CD4-positive, alpha-beta T cell (primary cell): ENCODE data around the gene BAG2. TPM values are rescaled to one million over a fixed set of nuclear protein-coding genes. Genes with fewer than 3 reads are reported as not detected.

Experiments used
- ATAC-seq: fragments of 200-7000 bp; cut with Tn5 transposase; one replicate; pipeline ENCODE4 v1.10.0; 2022; ENCODE audit warnings: mild to moderate bottlenecking; ENCODE audit not compliant: poor library complexity
- CTCF ChIA-PET: fragments of 350-600 bp; sonication (Branson Sonifier 250); formaldehyde crosslinking; loops from one replicate; lab custom pipeline; 2021; ENCODE audit warnings: antibody characterized with exemption, inconsistent platforms; lab: Charles Lee
- POLR2A ChIA-PET: fragments of 350-600 bp; sonication (Branson Sonifier 250); formaldehyde crosslinking; loops from one replicate; lab custom pipeline; 2021; ENCODE audit warnings: antibody characterized with exemption, inconsistent platforms; lab: Charles Lee
- DNase-seq, 14 experiments: peaks; one replicate each; pipeline ENCODE4 v3.0.0-alpha.2; 2013 to 2020; ENCODE audit warnings: mixed read lengths in 2 of 14
- H3K27ac ChIP-seq, 2 donors: one replicate each; pipeline versions ENCODE4 v1.5.1 to v1.7.0; 2013; ENCODE audit warnings: low read length in 2 of 2, low read depth in 1 of 2, mild to moderate bottlenecking in 1 of 2
- H3K27me3 ChIP-seq, 2 experiments: 1 replicate in 1 of 2; 2 replicates in 1 of 2; pipeline versions ENCODE4 v1.6.1 to v1.7.0; 2013; ENCODE audit warnings: low read length in 2 of 2, control low read depth in 1 of 2, mild to moderate bottlenecking in 1 of 2, moderate library complexity in 1 of 2; ENCODE audit not compliant: insufficient read depth in 2 of 2, control insufficient read depth in 1 of 2
- H3K36me3 ChIP-seq: one replicate; pipeline ENCODE4 v1.6.1; 2013; ENCODE audit warnings: low read length, control low read depth; ENCODE audit not compliant: insufficient read depth
- H3K4me1 ChIP-seq: one replicate; pipeline ENCODE4 v1.6.1; 2013; ENCODE audit warnings: low read length, control low read depth; ENCODE audit not compliant: insufficient read depth
- H3K4me3 ChIP-seq: one replicate; pipeline ENCODE4 v1.5.1; 2013; ENCODE audit warnings: mild to moderate bottlenecking, low read length, moderate library complexity
- H3K9me3 ChIP-seq, 2 experiments: 1 replicate in 1 of 2; 2 replicates in 1 of 2; pipeline versions ENCODE4 v1.6.1 to v1.7.0; 2013; ENCODE audit warnings: low read length in 2 of 2, mild to moderate bottlenecking in 2 of 2, control low read depth in 1 of 2, moderate library complexity in 1 of 2; ENCODE audit not compliant: control insufficient read depth in 1 of 2, insufficient read depth in 1 of 2
- H3K27ac Mint-ChIP-seq: one replicate; pipeline ENCODE4 v1.8.0; 2020; ENCODE audit warnings: mixed read lengths
- H3K27me3 Mint-ChIP-seq: one replicate; pipeline ENCODE4 v1.8.0; 2021; ENCODE audit warnings: mixed read lengths
- H3K36me3 Mint-ChIP-seq: one replicate; pipeline ENCODE4 v1.8.0; 2021; ENCODE audit warnings: low read depth, mixed read lengths
- H3K4me1 Mint-ChIP-seq: one replicate; pipeline ENCODE4 v1.8.0; 2021; ENCODE audit warnings: low read depth, mixed read lengths
- H3K4me3 Mint-ChIP-seq: one replicate; pipeline ENCODE4 v1.8.0; 2020; ENCODE audit warnings: mild to moderate bottlenecking, mixed read lengths
- H3K9me3 Mint-ChIP-seq: one replicate; pipeline ENCODE4 v1.8.0; 2020; ENCODE audit warnings: mixed read lengths
- CTCF ChIP-seq: fragments of 200-600 bp; IDR thresholded peaks from one replicate; pipeline ENCODE4 v1.8.0; 2022; ENCODE audit warnings: antibody characterized with exemption, mild to moderate bottlenecking
- intact Hi-C, 2 experiments: fragments of 100-400 bp; cut with DNase I in 1 of 2; cut with micrococcal nuclease in 1 of 2; formaldehyde crosslinking; loops; one replicate each; pipeline versions ENCODE4 v1.15.1 to v1.9.0; 2023 to 2025; cut with DNase I, micrococcal nuclease
- total RNA-seq, 174 experiments: library from RNA in 2 of 174; stranded (reverse) in 2 of 174; gene quantifications; one replicate each; pipeline ENCODE4 v1.2.3 and lab custom pipeline; 2021 to 2026

The BAG2 gene
- total RNA-seq, 2 experiments from 2014 or later, result 5.4 to 5.6 TPM

DNA sequence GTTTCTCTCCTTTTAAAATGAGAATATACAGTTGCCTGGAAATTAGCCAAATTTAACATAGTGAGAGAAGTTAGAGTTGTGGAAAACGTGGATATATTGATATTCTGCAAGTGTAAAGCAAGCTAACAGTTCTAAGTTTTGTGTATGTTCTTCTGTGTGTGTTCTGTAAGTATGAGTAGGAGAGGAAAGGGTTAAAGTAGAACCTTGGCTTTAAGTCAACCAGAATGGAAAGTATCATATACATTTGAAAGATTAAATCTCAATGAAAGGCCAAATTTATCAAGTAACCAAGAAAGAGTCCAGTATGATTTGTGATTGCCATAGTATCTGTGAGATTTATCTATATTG, 30.0 kb upstream of the BAG2 start:
- ATAC-seq (no peak), DNase-seq (no peak)
- peaks cover under 1% of the 10 kb centered on the region for H3K4me1 Mint-ChIP-seq
- H3K4me3 Mint-ChIP-seq, result no peak overlapping the region
- Histone ChIP-seq H3K27ac (no peak overlapping the region), H3K36me3 (peaks cover 32% of the 10 kb centered on the region), H3K27me3 (no peaks in the 10 kb centered on the region), H3K4me3 (no peak overlapping the region), H3K9me3 (no peaks in the 10 kb centered on the region), H3K4me1 (no peaks in the 10 kb centered on the region)
- ChIA-PET CTCF (interaction anchor here (1.0 kb wide), 1 partner anchor 9 kb away, joined by 3 read pairs; no protein-coding TSS in a partner anchor), POLR2A (interaction anchor here (0.6 kb wide), 1 partner anchor 9 kb away, joined by 3 read pairs; no protein-coding TSS in a partner anchor)
- TF ChIP-seq CTCF, result no peak
- H3K27me3 Mint-ChIP-seq, result no peaks in the 10 kb centered on the region
- H3K9me3 Mint-ChIP-seq, result no peaks in the 10 kb centered on the region
- peaks cover 87% of the 10 kb centered on the region for H3K36me3 Mint-ChIP-seq
- no peak overlapping the region for H3K27ac Mint-ChIP-seq
- intact Hi-C loops, result no loop called here

DNA sequence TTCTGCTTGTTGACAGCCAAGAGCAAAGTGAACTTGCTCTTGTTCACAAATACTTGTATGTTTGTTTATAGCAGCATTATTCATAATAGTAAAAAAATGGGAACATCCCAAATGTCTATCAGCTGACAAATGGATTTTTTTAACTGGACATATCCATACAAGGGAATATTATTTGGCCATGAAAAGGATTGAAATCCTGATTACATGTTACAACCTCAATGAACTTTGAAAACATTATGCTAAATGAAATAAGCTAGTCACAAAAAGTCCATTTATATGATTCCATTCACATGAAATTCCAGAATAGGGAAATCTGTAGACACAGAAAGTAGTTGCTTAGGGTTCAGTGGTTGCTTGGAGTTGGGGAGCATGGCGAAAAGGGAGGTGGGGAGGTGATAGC, 28.4 kb upstream of the BAG2 start:
- no peak for TF ChIP-seq CTCF
- no peaks in the 10 kb centered on the region for H3K27me3 Mint-ChIP-seq
- ATAC-seq (no peak), DNase-seq (no peak)
- Histone ChIP-seq H3K27me3 (no peaks in the 10 kb centered on the region), H3K4me3 (no peak overlapping the region), H3K36me3 (peaks cover 39% of the 10 kb centered on the region), H3K4me1 (no peaks in the 10 kb centered on the region), H3K27ac (no peak overlapping the region), H3K9me3 (no peaks in the 10 kb centered on the region)
- H3K36me3 Mint-ChIP-seq, result peaks cover 94% of the 10 kb centered on the region
- H3K9me3 Mint-ChIP-seq, result no peaks in the 10 kb centered on the region
- no peak overlapping the region for H3K4me3 Mint-ChIP-seq
- ChIA-PET CTCF (no interaction called here), POLR2A (no interaction called here)
- peaks cover 12% of the 10 kb centered on the region for H3K4me1 Mint-ChIP-seq
- no peak overlapping the region for H3K27ac Mint-ChIP-seq
- intact Hi-C loops, result no loop called here

- no peaks in the 10 kb centered on the region for H3K27me3 Mint-ChIP-seq
- H3K4me3 Mint-ChIP-seq, result no peak overlapping the region
- intact Hi-C loops, result loop anchor here in 1 of 2 experiments (5.0 kb wide), 1 partner anchor 40 kb away; no protein-coding TSS in a partner anchor
- no peak for DNase-seq
- ChIA-PET CTCF (no interaction called here), POLR2A (no interaction called here)
- no peak overlapping the region for H3K27ac Mint-ChIP-seq
- no peaks in the 10 kb centered on the region for H3K9me3 ChIP-seq
- H3K4me1 Mint-ChIP-seq, result peaks cover 12% of the 10 kb centered on the region
- peaks cover 91% of the 10 kb centered on the region for H3K36me3 Mint-ChIP-seq
- H3K27me3 ChIP-seq, result no peaks in the 10 kb centered on the region
- no peaks in the 10 kb centered on the region for H3K4me1 ChIP-seq
- H3K4me3 ChIP-seq, result no peak overlapping the region
- no peak overlapping the region for H3K27ac ChIP-seq
- TF ChIP-seq CTCF, result no peak
- ATAC-seq, result no peak
- peaks cover 47% of the 10 kb centered on the region for H3K36me3 ChIP-seq
- H3K9me3 Mint-ChIP-seq, result no peaks in the 10 kb centered on the region
Observed at GRCh38 chr6:57147401-57147800, 24.7 kb upstream of the BAG2 start.
